CD4-positive, alpha-beta T cell treated with Interleukin-4 for 1 hour (primary cell): ENCODE measurements around the gene CSNK2A3.
"Not testable (repeated sequence)": the region's sequence is repeated elsewhere in the genome, so short reads cannot be mapped to it uniquely, and the experiment has no call there.

Source experiments
- DNase-seq, 2 donors: peaks; one replicate each; pipeline ENCODE4 v3.0.0-alpha.2; 2020 to 2022

CSNK2A3 gene

GRCh38 chr11:11352878-11353277 is at the start of gene CSNK2A3:
CSNK2A3 (minus strand) TSS chr11:11353250; CDS start chr11:11353119, 131 bp downstream.
- not testable (repeated sequence) for DNase-seq

- no peak for DNase-seq
These were observed 49.0 kb upstream of the CSNK2A3 start for GRCh38 chr11:11401960-11402535.

GRCh38 chr11:11400635-11401232 is 47.7 kb upstream of the CSNK2A3 start:
- DNase-seq = no peak

GRCh38 chr11:11400121-11400520 is 47.1 kb upstream of the CSNK2A3 start:
- no peak for DNase-seq

GRCh38 chr11:11397781-11398180 is 44.7 kb upstream of the CSNK2A3 start:
- DNase-seq = no peak

GRCh38 chr11:11397036-11397415 is 44.0 kb upstream of the CSNK2A3 start:
- DNase-seq = no peak

GRCh38 chr11:11396301-11397035 is 43.4 kb upstream of the CSNK2A3 start:
- DNase-seq = no peak

GRCh38 chr11:11395126-11395525 is 42.1 kb upstream of the CSNK2A3 start:
- no peak for DNase-seq

GRCh38 chr11:11394241-11394640 is 41.2 kb upstream of the CSNK2A3 start:
- no peak for DNase-seq

- DNase-seq = no peak
These were observed 38.9 kb upstream of the CSNK2A3 start for GRCh38 chr11:11391796-11392463.

- DNase-seq = no peak
These were observed 38.1 kb upstream of the CSNK2A3 start for GRCh38 chr11:11391169-11391568.

- DNase-seq = no peak
These were observed 37.2 kb upstream of the CSNK2A3 start for GRCh38 chr11:11390068-11390771.

GRCh38 chr11:11389238-11389637 is 36.2 kb upstream of the CSNK2A3 start:
- no peak for DNase-seq

GRCh38 chr11:11387622-11388305 is 34.7 kb upstream of the CSNK2A3 start:
- no peak for DNase-seq

GRCh38 chr11:11387207-11387606 is 34.2 kb upstream of the CSNK2A3 start:
- no peak for DNase-seq

- no peak for DNase-seq
These were observed 31.8 kb upstream of the CSNK2A3 start for GRCh38 chr11:11384829-11385228.

GRCh38 chr11:11383995-11384394 is 30.9 kb upstream of the CSNK2A3 start:
- no peak for DNase-seq

- no peak for DNase-seq
These were observed 29.9 kb upstream of the CSNK2A3 start for GRCh38 chr11:11382858-11383532.

GRCh38 chr11:11381471-11382105 is 28.5 kb upstream of the CSNK2A3 start:
- DNase-seq = no peak

- no peak for DNase-seq
These were observed 27.8 kb upstream of the CSNK2A3 start for GRCh38 chr11:11380883-11381282.

- no peak for DNase-seq
These were observed 27.3 kb upstream of the CSNK2A3 start for GRCh38 chr11:11380340-11380739.
